ENCODE measurements around the gene GSG1.
"Not testable (repeated sequence)": the region's sequence is repeated elsewhere in the genome, so short reads cannot be mapped to it uniquely, and the experiment has no call there.

The GSG1 gene

GRCh38 chr12:13093191-13093847 is 10.1 kb downstream of the GSG1 start:
- no peak for DNase-seq (ENCODE audit: low read depth in 3 of 3)

GRCh38 chr12:13091832-13092231 is 11.6 kb downstream of the GSG1 start:
- no peak for DNase-seq (ENCODE audit: low read depth in 3 of 3)

DNA sequence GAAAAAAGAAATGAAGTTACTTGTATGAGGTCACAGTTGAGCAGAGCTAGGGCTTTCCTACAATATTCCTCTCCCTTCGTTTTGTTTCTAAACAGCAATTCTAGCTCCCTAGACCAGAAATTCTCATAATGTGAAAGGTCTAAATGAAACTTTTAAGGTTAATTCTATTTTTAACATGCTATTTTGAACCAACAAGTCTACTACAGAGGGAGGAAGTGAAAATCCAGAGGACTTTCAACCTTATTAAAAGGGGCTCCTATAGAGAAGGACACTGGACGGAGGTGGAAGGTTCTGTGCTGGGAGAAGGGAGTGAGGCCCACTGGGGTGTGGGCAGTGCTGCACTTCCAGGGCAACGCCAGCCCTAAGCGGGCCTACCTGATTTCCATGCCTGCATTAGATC is 13.4 kb downstream of the GSG1 start:
- DNase-seq (ENCODE audit: low read depth in 3 of 3), result no peak

- no peak for DNase-seq (ENCODE audit: low read depth in 3 of 3)
Measured at GRCh38 chr12:13088496-13088895, 15.0 kb downstream of the GSG1 start.

DNA sequence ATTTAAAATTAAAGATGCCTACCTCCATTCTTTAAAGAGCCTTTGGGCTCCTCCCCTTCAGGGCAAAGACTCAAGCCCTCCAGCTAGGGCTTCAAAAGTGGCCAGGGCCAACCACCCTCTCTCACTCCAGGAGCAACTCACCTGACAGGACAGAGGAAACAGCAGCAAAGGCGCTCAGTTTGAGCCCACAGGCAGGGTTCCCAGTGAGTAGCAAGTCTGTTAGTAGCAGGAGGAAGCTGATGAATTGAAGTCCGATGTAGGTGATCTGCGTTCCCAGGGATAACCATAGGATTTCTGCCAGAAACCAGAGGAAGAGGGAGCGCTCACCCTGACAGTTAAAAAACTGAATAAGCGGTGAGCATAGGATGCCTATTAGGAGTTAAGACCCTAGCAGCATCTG is 15.7 kb downstream of the GSG1 start:
- DNase-seq (ENCODE audit: low read depth in 3 of 3), result no peak

DNA sequence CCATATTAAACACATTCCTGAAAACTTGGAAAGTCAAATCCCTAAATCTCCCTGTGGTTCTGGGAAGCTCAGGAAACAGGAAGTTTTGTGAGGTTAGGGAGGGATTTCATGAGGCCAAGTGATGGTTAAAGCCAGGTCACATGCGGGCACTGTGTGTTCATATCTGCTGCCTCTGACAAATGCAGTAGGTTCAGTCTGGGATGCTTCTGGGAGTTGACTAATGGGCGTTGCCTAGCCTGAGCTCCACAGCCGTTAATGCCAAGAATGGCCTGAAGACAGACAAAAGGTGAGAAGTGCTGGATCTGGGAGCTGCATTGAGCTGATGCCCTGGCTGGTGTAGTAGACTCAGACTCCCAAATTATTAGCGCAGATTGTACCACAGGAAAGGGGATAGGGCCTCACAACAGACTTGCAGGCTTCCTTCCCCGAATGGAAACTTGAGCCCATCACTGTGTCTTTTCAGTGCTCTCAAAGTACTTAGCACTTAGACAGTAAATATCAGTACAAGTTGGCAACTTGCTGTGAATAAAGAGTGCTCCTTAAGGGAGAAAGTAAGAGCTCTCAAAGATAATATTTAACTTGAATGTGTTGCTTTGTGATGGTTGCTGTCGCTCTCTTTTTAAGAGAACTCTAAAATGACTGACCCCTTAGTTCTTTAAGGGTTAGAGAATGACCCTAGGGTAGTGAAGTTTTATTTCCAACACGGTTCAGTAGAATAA is 17.3 kb downstream of the GSG1 start:
- no peak for DNase-seq (ENCODE audit: low read depth in 3 of 3)

DNA sequence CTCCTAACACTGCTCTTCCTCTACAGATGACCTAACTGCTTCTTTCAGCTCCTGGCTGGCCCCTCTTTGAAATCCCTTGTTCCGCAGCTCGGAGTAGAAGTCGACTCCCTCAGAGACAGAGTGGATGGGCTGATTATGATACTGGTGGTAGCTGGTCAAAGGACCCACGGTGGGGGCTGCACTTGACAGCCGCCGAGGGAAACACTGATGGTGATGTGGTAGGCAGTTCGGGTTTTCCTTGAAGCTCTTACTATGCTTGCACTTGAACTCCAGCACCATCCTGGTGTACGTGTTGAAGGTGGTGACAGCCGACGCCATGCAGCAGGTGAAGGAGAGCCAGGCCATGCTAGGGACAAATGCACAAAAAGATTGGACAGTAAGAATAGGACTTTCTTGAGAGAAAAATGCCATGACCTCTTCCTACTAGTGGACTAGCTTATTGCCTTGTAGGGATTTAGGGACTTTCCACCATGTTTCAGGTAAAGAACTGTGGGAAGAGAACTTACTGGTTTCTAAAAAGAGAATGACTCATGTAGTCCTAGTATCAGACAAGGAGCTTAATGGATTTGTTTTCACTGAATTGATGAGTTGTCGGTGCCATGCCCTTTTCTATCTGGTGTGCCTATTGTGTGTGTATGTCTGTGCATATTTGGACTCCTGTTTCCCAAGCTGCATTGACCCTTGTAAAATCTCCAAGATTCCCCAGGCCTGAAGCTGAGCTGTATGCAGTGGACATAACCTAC is 18.4 kb downstream of the GSG1 start:
- DNase-seq (ENCODE audit: low read depth in 3 of 3), result no peak

DNA sequence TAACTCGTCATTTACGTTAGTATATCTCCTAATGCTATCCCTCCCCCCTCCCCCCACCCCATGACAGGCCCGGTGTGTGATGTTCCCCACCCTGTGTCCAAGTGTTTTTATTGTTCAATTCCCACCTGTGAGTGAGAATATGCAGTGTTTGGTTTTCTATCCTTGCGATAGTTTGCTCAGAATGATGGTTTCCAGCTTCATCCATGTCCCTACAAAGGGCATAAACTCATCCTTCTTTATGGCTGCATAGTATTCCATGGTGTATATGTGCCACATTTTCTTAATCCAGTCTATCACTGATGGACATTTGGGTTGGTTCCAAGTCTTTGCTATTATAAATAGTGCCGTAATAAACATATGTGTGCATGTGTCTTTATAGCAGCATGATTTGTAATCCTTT is 19.8 kb downstream of the GSG1 start:
- DNase-seq (ENCODE audit: low read depth in 3 of 3), result not testable (repeated sequence)

DNA sequence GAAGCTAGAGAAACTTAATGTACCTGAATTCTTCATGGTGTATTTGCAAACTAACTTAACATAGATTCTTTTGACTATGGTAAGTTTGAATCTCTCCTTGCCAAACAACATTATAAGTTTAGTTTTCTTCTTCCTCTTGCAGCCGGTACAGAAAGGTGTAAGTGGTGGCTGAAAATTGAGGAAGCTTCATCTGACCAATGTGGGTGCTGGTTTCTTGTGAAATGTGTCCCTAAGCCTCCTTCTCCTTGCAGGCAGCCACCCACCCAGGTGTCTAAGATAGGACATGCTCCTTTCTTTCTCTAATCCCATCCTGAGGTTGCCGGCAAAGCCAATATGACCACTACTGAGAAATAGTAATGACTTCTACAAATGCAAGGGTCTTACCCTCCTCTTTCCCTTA is 20.6 kb downstream of the GSG1 start:
- DNase-seq (ENCODE audit: low read depth in 3 of 3), result no peak

DNA sequence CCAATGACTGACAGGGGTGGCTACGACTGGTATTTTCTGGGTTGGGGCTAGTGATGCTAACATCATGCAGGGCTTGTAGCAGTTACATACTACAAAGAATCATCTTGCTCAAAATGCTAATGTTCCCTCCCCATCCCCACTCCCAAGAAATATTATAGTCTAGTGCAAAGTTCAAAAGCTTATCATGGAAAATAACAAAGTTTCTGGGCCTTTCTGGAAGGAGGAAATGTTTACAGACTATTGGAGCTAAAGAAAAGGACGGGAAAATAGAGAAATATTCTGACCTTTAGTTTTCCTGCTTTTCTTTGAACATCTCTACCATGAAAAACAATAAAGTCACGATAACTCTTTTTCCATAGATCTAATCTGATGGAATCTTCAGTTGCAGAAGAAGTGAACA is 23.2 kb downstream of the GSG1 start:
- no peak for DNase-seq (ENCODE audit: low read depth in 3 of 3)

GRCh38 chr12:13079440-13079906 is 24.0 kb downstream of the GSG1 start:
- no peak for DNase-seq (ENCODE audit: low read depth in 3 of 3)

DNA sequence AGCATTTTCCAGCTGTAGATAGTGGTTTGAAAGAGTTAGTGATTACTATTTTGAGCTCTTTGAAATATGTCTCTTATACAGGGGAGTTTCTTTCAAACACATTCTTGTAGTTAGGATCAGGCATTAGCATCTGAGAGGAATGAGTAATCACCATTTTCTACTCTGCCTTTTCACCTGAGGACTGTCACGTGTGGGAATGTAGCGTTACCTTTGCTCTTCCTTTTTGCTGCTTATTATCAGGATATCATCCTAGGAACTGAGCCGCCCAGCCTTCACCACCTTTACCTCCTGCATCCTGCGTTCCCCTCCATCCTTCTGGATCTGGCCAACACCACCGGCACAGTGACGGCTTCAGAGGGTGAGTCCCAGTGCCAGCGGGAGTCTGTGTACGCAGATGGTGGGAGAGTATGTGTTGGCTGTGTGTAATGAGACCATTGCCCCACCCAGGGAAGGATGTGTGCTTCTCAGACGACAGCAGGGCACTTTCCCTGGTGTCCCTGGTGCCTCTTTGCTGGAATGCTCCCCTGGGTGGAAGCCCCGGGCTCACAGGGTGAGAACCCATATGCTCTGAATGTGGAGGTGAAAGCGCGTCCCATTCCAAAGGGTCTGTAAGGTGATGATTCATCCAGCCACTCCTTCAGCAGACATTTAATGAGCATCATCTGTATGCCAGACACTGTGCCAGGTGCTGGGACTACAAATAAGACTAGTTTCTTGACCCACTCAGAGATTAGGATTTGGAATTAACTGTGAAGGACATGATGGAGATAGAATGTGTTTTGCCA is 27.5 kb downstream of the GSG1 start:
- DNase-seq (ENCODE audit: low read depth in 3 of 3), result no peak

- no peak for DNase-seq (ENCODE audit: low read depth in 3 of 3)
Measured at GRCh38 chr12:13075118-13075480, 28.4 kb downstream of the GSG1 start.

GRCh38 chr12:13074396-13075117 is 28.9 kb downstream of the GSG1 start:
- no peak for DNase-seq (ENCODE audit: low read depth in 3 of 3)

DNA sequence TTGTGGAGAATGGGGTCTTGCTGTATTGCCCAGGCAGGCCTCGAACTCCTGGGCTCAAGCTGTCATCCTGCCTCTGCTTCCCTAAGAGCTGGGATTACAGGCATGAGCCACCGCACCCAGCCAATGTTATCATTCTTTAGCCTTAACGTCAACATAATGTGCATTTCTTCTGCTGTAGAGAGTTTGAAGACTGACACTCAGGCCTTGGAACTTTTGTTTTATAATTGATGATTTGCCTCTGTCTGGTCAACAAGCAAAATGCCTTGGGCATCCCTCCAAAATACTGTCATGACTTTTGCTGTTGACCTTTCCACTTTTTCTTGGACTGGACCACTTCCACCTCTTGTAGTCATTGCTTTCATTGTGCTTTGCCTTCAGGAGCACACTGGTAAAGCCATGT is 30.3 kb downstream of the GSG1 start:
- no peak for DNase-seq (ENCODE audit: low read depth in 3 of 3)

GRCh38 chr12:13071305-13072280 is 31.9 kb downstream of the GSG1 start:
- no peak for DNase-seq (ENCODE audit: low read depth in 3 of 3)

DNA sequence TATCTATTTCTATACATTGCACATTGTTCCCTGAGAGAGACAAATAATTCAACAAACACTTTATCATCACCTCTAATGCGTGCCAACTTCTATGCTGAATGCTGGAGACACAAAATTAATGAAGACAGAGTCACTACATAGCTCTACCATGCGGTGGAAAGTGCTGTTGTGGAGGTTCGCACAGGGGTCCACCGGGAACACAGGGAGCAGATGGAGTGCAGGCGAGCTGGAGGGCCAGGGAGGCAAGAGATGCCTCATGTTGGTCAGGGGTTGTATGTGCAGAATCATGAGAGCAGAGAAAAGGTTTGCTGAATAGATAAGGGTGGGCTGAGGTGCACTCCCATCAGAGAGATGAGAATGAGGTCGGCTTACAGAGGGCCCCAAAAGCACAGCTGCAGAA is 34.1 kb downstream of the GSG1 start:
- DNase-seq (ENCODE audit: low read depth in 3 of 3), result no peak

- DNase-seq (ENCODE audit: low read depth in 3 of 3), result no peak
Measured at GRCh38 chr12:13067322-13067721, 36.1 kb downstream of the GSG1 start.

DNA sequence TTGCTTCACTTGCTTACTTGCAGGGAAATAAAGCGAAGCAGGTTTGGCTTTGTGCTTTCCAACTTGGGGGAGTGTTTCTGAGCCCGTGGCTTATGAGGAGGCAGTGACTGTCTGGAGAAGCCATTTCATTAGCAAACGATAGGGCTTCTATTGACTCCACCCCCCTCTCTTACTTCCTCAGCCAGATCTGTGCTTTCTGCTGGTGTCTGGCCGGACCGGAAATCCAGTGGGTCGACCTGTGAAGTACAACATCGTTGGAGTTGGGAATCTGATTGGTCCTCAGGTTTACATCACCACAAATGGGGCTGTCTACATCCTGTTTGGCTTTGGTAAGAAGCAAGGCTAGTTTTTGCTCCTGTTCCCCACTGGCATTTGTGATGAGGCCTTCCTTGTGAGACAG is 37.0 kb downstream of the GSG1 start:
- DNase-seq (ENCODE audit: low read depth in 3 of 3), result no peak

- DNase-seq (ENCODE audit: low read depth in 3 of 3), result no peak
Measured at GRCh38 chr12:13066014-13066413, 37.5 kb downstream of the GSG1 start.
